Measurements from ENCODE around the gene PIGO.

Gene PIGO

DNA sequence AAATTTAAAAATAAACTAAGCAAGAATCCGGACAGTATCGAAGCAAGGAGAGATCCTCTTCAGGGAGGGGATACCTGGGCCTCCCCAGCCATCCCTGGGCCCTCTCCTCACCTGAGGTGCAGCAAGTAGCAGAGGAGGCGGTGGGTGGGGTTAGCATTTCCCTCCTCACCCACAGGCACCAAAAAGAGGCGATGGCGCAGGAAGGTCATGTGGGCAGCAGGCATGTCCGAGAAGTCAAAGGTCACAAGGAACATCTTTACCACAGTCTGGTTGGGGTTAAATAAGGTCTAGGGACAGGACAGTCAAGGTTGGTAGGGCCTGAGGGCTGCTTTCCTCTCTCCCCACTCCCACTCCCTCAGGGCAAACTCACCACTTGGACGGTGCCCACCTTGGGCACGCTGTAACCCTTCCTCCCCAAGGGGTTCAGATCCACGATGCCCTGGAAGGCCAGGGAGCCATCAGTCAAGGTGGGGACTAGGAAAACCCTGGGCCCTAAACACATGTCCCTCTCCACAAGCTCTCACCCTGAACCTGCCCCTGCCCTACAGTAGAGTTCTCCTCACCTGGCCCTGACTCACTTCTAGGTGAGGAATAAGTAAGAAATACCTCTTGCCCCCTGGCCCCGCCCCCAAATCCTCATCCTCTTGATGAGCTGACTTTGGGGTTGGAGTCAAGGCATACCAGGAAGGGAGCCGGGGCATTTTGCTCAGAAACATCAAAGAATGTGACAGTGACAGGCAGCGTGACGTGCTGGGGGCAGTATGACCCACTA is 9.4 kb upstream of the PIGO start:
- no peak for DNase-seq

DNA sequence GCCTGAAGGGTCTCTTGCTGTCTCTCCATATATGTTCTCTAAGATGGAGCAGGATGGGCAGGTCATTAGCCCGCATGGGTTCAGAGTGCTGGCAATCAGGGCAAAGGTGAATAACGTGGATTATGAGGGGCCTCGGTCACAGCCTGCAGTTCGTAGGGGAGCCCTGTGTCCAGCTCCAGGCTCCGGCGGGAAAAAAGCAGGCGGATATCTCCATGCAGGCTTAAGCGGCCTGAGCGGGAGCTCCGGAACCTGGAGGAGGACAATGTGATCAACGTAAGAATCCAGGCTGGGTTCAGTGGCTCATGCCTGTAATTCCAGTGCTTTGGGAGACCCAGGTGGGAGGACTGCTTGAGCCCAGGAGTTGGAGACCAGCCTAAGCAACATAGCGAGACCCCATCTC is 8.7 kb upstream of the PIGO start:
- no peak for DNase-seq

GRCh38 chr9:35104586-35104985 is 8.2 kb upstream of the PIGO start:
- no peak for DNase-seq

DNA sequence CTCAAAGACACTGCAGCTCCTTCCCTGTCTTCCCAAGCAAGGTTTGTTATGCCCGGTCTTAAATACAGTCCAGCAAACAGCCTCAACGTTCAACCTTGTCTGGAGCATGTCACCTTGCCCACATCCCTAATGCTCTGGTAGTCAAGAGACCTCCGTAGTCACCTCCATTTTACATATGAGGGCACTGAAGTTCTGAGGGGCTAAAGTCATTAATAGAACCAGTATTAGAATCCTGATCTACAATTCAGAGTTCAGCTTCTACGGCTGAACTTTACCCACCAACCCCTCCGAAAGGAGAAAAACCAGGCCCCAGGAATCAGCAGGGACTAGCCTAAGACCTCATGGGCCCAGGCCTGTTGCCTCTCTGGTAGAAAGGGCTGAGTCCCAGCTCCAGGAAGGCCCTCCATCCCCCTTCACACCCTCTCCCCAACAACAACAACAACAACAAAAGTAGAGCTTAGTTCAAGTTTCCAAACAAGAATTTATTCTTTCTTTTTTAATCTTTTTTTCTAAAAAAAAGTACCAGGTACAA is 7.3 kb upstream of the PIGO start:
- no peak for DNase-seq

- DNase-seq = peak; percentile 95
These were observed 6.6 kb upstream of the PIGO start, which contains the start of gene STOML2 for GRCh38 chr9:35102769-35103659. Gene STOML2 (minus strand): TSS chr9:35103131. CDS start chr9:35103094, 37 bp downstream.

DNA sequence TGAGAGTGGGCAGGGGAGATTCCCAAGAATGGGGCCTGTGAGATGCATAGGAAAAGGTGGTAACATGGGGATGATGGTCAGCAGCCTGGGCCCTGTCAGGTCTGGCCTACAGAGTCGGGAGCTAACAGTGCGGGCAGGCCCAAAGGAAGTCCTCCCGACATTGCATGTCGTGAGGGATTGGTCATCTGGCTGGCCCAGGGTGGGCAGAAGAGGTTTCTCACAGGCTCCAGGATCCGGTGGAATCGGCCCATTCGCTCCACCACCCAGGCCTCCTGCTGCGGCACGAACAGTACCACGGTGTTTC is 6.0 kb upstream of the PIGO start:
- no peak for DNase-seq

DNA sequence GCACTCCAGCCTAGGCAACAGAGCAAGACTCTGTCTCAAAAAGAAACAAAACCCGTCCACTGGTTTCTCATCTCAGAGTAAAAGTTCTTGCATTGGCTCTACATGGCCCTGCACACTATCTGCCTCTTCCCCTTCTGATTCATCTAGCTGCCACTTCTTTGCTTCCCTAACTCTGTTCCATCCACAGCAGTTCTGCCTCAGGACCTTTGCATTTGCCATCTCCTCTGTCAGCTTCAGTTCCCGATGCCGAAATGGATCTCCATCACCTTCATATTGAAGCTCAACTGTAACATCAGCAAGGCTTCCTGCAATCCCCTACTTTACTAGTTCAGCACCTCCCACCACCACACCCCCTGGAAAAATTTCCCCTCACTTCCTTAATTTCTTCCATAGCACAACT is 1.2 kb upstream of the PIGO start:
- no peak for DNase-seq

- no peak for DNase-seq
These were observed 4.9 kb downstream of the PIGO start for GRCh38 chr9:35091536-35091935.

GRCh38 chr9:35089434-35089833 is 7.0 kb downstream of the PIGO start:
- no peak for DNase-seq

DNA sequence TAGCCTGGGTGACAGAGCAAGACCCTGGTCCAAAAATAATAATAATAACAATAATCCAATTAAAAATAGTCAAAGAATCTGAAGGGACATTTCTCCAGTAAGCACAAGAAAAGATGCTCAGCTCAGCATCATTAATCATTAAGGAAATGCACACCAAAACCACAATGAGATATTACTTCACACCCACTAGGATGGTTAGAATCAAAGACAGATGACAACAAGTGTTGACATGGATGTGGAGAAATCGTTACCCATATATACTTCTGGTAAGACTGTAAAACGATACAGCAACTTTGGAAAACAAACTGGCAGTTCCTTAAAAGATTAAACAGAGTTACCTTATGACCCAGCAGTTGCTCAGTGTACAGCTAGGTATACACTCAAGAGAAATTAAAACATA is 11.3 kb downstream of the PIGO start:
- DNase-seq = no peak

- DNase-seq = peak; percentile 82
These were observed 16.7 kb downstream of the PIGO start, which contains the start of gene FANCG for GRCh38 chr9:35079426-35080341. Gene FANCG (minus strand): TSS chr9:35079942. CDS start chr9:35079524, 418 bp downstream.

DNA sequence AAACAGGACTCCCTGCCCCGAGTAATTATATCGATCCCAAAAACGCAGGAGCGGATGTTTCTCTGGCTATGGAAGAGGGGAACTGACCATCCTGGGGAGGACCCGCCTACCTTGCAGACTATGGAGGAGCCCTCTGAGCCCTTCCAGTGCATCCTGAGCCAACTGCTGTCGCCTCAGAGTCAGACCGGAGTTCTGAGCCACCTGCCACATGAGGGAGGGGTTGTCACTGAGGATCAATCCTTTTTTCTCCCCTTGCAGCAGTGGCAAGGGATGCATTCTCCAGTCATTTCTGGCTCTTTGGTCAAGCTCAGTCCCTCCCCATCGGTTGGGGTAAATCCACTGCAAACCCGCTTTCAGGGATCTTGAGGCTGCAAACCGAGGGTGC is 17.4 kb downstream of the PIGO start:
- no peak for DNase-seq

DNA sequence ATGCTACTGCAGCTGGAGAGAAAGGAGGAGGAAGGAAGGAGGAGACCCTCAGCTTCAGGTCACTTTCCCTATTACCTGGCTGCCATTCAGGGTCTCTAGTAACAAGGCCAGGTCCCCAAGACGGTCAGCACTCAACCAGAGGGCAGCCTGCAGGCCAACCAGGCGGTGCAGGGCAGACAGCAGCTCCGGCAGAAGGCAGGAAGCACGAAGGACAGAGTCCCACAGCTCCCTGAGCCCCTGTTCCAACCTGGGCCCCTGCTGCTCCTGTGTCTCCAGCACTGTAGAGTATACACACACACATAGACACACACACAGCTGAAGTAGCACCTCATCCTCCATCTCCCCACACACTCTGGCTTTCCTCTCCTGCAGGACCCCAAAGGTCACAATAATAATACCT is 18.3 kb downstream of the PIGO start:
- DNase-seq = no peak

- DNase-seq = no peak
These were observed 19.5 kb downstream of the PIGO start for GRCh38 chr9:35076848-35077247.

GRCh38 chr9:35075358-35075757 is 21.0 kb downstream of the PIGO start:
- no peak for DNase-seq

- DNase-seq = no peak
These were observed 21.6 kb downstream of the PIGO start for GRCh38 chr9:35074791-35075190.

GRCh38 chr9:35074141-35074540 is 22.2 kb downstream of the PIGO start:
- no peak for DNase-seq

DNA sequence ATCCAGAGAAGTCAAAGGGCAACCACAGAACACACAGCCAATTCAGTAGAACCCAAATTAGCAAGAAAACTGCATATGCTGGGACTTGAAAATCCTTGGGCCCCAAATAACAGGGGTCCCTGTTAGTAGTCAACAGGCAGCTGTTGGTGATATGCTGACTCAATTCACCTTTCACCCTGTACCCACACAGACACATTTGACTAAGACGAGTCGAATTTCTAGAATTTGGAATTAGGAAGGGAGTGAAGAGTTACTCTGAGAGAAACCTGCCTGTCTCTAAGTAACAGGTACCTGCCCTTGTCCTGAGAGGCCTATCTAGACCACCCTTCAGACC is 23.1 kb downstream of the PIGO start:
- DNase-seq = no peak

DNA sequence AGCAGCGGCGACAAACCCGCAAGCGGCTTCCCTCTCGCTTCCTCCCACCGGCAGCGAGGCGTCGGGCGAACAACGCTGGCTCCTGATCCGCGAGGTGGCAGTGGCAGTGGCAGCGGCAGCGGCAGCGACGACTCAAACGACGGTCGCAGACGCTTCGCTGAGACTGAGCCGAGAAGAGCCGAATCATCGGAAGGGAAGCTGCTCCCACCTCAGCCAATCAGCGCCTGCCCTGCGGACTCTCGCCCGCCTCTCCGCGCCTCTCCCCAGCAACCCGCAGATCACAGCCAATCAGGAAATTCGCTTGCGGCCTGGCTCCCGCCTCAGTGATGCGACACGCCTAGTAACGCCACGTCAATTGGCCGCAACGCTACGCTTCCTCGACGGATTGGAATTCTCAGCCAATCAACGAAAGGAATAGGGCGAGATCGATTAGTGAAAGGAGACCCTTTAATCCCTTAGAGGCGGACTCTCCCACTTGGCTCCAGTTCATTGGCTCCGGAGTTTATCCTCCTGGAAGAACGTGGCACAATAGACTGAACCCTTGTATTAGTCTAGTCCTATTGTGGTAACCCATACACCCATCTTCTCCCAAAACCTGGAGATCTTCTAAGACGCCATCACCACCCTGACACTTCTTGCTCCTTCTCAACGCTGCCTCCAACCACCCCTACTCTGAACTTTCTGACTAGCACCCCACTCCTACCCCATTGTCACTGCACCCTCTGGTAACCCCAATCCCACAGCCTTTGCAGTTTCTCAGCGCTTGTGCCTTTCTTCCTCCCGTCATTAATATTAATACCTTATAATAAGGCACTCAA is 23.7 kb downstream of the PIGO start, which contains the start of gene VCP:
TSS of gene VCP (minus strand) at position 165 of the 818 bp plus-strand sequence. CDS start 272 bp downstream, outside the sequence.
- DNase-seq = peak; percentile 98

DNA sequence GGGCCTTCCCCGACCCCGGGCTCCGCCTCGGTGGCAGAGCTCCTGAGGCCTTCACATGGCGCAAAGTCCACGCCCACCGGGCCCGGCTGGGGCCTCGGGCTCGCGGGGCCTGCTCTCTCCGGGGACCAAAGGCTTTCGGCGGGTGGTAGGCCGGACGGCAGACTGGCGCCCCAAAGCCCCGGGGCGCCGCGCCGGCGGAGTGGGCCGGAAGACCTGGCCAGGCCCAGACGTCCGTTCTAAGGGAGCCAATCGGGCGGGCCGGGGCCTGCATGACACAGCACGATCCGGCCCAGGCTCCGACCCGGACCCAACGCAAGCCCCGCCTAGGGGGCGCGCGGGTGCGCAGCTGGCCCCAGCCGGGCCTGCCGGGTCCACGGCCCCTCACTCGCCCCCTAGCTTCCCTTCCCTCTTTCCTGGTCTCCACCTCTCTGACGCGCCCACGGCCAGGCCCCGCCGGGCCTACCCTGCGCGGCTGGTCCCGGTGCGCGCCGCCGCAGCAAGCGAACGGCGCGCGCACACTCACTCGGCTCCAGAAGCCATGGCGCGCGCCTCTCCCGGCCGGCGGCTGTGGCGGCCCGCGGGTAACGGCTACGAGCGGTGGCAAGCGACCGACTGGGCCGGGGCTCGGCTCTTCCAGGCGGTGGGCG is 24.5 kb downstream of the PIGO start:
- DNase-seq = peak; percentile 67
